Left lung (tissue), 10 donors: ENCODE results near the gene ANTXR1. TPM values are rescaled to one million over a fixed set of nuclear protein-coding genes. Genes with fewer than 3 reads are reported as not detected.

ENCODE experiments used
- ATAC-seq: fragments of 200-7000 bp; cut with Tn5 transposase; one replicate; pipeline ENCODE4 v1.9.1; 2020; ENCODE audit warnings: moderate library complexity
- DNase-seq, 4 donors: peaks; one replicate each; pipeline ENCODE4 v3.0.0-alpha.2; 2013 to 2020
- H3K27ac ChIP-seq, 2 donors: fragments of 200-600 bp; sonication (generic) in 1 of 2; one replicate each; pipeline versions ENCODE4 v1.5.0 to v1.8.0; 2020 to 2021
- H3K27me3 ChIP-seq, 2 donors: fragments of 200-600 bp; sonication (generic) in 1 of 2; one replicate each; pipeline versions ENCODE4 v1.5.0 to v1.8.0; 2020 to 2021
- H3K36me3 ChIP-seq, 2 donors: fragments of 200-600 bp; sonication (generic) in 1 of 2; one replicate each; pipeline versions ENCODE4 v1.5.0 to v1.8.0; 2020 to 2021
- H3K4me1 ChIP-seq, 2 donors: fragments of 200-600 bp; one replicate each; pipeline ENCODE4 v1.8.0; 2021
- H3K4me3 ChIP-seq, 2 donors: fragments of 200-600 bp; sonication (generic) in 1 of 2; one replicate each; pipeline versions ENCODE4 v1.5.0 to v1.8.0; 2020 to 2021; ENCODE audit warnings: mild to moderate bottlenecking in 1 of 2
- H3K9me3 ChIP-seq, 2 donors: fragments of 200-600 bp; sonication (generic) in 1 of 2; one replicate each; pipeline versions ENCODE4 v1.5.0 to v1.8.0; 2020 to 2021
- CTCF ChIP-seq, 2 donors: fragments of 200-600 bp; sonication (generic) in 1 of 2; IDR thresholded peaks; one replicate each; pipeline versions ENCODE4 v1.5.0 to v1.8.0; 2021; ENCODE audit warnings: antibody characterized with exemption in 2 of 2
- intact Hi-C, 2 donors: fragments of 100-400 bp; cut with DNase I; formaldehyde crosslinking; loops; one replicate each; pipeline versions ENCODE4 v1.11.2 to v1.14.2; 2022
- polyA plus RNA-seq, 6 donors: library from polyadenylated mRNA; unstranded; fragments of 120-200 nt; gene quantifications; one replicate each; pipeline ENCODE4 v1.2.1, GENCODE V29; 2013; ENCODE audit not compliant: insufficient read length in 6 of 6
- total RNA-seq, 2 donors: library from RNA; stranded (reverse); fragmentation: NEBNext Ultra II Directional; extraction: Animal tissue kit (Norgen Biotek cat#: 25700); gene quantifications; one replicate each; pipeline ENCODE4 v1.2.1, GENCODE V29; 2021
- donor health status: DM: no; HTN: yes; CAD: no.
- donor health status: DM: no; HTN: no; CAD: no.

The ANTXR1 gene
- total and polyA plus RNA-seq, 8 donors, result 70.2 to 115 (median 87.3) TPM

GRCh38 chr2:69203166-69203985 lies 190.4 kb downstream of the ANTXR1 start:
- no peak overlapping the region for H3K27ac ChIP-seq
- intact Hi-C loops, result no loop called here
- H3K36me3 ChIP-seq, result no peaks in the 10 kb centered on the region
- TF ChIP-seq CTCF (IDR thresholded peaks at IDR 0.05), result no peak
- DNase-seq, result no peak
- H3K4me1 ChIP-seq, result no peaks in the 10 kb centered on the region
- H3K9me3 ChIP-seq, result no peaks in the 10 kb centered on the region
- no peaks in the 10 kb centered on the region for H3K27me3 ChIP-seq
- H3K4me3 ChIP-seq, result no peak overlapping the region
- no peak for ATAC-seq

GRCh38 chr2:69204654-69205053 lies 191.7 kb downstream of the ANTXR1 start:
- no peak overlapping the region for H3K4me3 ChIP-seq
- intact Hi-C loops, result no loop called here
- no peaks in the 10 kb centered on the region for H3K4me1 ChIP-seq
- H3K27ac ChIP-seq, result no peak overlapping the region
- TF ChIP-seq CTCF (IDR thresholded peaks at IDR 0.05), result no peak
- no peaks in the 10 kb centered on the region for H3K9me3 ChIP-seq
- ATAC-seq, result no peak
- DNase-seq, result no peak
- no peaks in the 10 kb centered on the region for H3K36me3 ChIP-seq
- H3K27me3 ChIP-seq, result no peaks in the 10 kb centered on the region

GRCh38 chr2:69205076-69205475 lies 192.1 kb downstream of the ANTXR1 start:
- H3K9me3 ChIP-seq, result no peaks in the 10 kb centered on the region
- H3K4me3 ChIP-seq, result no peak overlapping the region
- H3K27ac ChIP-seq, result no peak overlapping the region
- intact Hi-C loops, result no loop called here
- DNase-seq (no peak), ATAC-seq (no peak)
- no peaks in the 10 kb centered on the region for H3K27me3 ChIP-seq
- no peaks in the 10 kb centered on the region for H3K4me1 ChIP-seq
- no peaks in the 10 kb centered on the region for H3K36me3 ChIP-seq
- no peak for TF ChIP-seq CTCF (IDR thresholded peaks at IDR 0.05)

GRCh38 chr2:69205491-69205890 lies 192.5 kb downstream of the ANTXR1 start:
- no peak for TF ChIP-seq CTCF (IDR thresholded peaks at IDR 0.05)
- no peak for ATAC-seq
- intact Hi-C loops, result no loop called here

GRCh38 chr2:69208023-69208595 lies 195.1 kb downstream of the ANTXR1 start:
- TF ChIP-seq CTCF (IDR thresholded peaks at IDR 0.05), result no peak
- no peak overlapping the region for H3K4me3 ChIP-seq
- H3K27ac ChIP-seq, result no peak overlapping the region
- no peaks in the 10 kb centered on the region for H3K9me3 ChIP-seq
- no peaks in the 10 kb centered on the region for H3K27me3 ChIP-seq
- intact Hi-C loops, result no loop called here
- no peaks in the 10 kb centered on the region for H3K4me1 ChIP-seq
- DNase-seq, result no peak
- no peak for ATAC-seq
- H3K36me3 ChIP-seq, result no peaks in the 10 kb centered on the region

More at GRCh38 chr2:69205491-69205890, 192.5 kb downstream of the ANTXR1 start:
- Histone ChIP-seq H3K27me3 (no peaks in the 10 kb centered on the region), H3K4me3 (no peak overlapping the region), H3K27ac (no peak overlapping the region), H3K36me3 (no peaks in the 10 kb centered on the region), H3K9me3 (no peaks in the 10 kb centered on the region), H3K4me1 (no peaks in the 10 kb centered on the region)
- DNase-seq, result no peak
